ENCODE data around the gene ARHGAP44. TPM values are rescaled to one million over a fixed set of nuclear protein-coding genes. Genes with fewer than 3 reads are reported as not detected.

Gene ARHGAP44
- polyA plus RNA-seq, 1 donor (not counting 4 experiments of a cell fraction or from before 2014, with no cell fraction given), result 2.2 TPM

DNA sequence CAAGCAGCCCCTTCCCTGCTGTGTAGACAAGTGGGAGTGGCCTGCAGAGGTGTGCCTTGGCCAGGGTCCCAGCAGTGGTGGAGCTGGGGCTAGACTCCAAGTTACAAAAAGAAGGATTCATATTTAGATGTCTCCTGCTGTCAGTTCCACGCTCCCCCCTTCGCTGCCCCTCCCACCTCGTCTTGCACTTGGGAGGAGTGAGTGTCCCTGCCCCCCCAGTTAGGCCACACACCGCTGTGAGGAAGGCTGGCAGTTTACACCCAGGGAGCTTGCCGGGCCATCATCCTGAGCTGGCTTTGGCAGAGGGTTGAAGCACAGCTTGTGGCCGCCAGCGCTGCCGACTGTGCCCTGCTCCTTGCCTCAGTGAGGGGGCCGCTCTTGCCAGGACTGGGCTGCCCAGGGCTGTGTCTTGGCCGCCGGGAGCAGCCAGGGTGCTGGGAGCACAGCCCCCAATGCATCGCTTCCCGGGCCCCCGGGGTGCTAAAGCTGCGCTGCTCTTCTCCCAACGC, 184.3 kb downstream of the ARHGAP44 start:
- dilution Hi-C loops (cut with MboI; ENCODE audit: extremely low pct_ligation_motif_present, low sequenced_read_pairs), result loop anchor here (25.0 kb wide), 1 partner anchor 786 kb away; no protein-coding TSS in a partner anchor
- Histone ChIP-seq H3K4me1 (ENCODE audit: control insufficient read depth, extremely low read depth, insufficient read depth, low read length) (peaks cover 6% of the 10 kb centered on the region), H3K27me3 (ENCODE audit: control insufficient read depth, extremely low read depth, insufficient read depth, low read length) (peaks cover 8% of the 10 kb centered on the region), H2AFZ (ENCODE audit: control insufficient read depth, low read length) (peak overlapping the region; percentile 30), H3K36me3 (ENCODE audit: control insufficient read depth in 2 of 2, extremely low read depth in 1 of 2, insufficient read depth in 2 of 2, low read length in 2 of 2) (no peaks in the 10 kb centered on the region), H3K9me1 (ENCODE audit: control insufficient read depth, extremely low read depth, insufficient read depth, low read length) (no peaks in the 10 kb centered on the region), H4K20me1 (ENCODE audit: control insufficient read depth, extremely low read depth, insufficient read depth, low read length) (no peaks in the 10 kb centered on the region), H3K27ac (ENCODE audit: control insufficient read depth, insufficient read depth, low read length) (no peak overlapping the region), H3K79me2 (ENCODE audit: control insufficient read depth, insufficient read depth, low read length) (no peaks in the 10 kb centered on the region), H3K4me3 (ENCODE audit: control insufficient read depth in 2 of 3, extremely low read depth in 1 of 3, insufficient read depth in 2 of 3, low read depth in 1 of 3, low read length in 3 of 3) (no peak overlapping the region), H3K9me3 (ENCODE audit: control insufficient read depth, low read depth, low read length) (no peaks in the 10 kb centered on the region), H3K9ac (ENCODE audit: control insufficient read depth, extremely low read depth, insufficient read depth, low read length) (no peak overlapping the region), H3K4me2 (ENCODE audit: control insufficient read depth, extremely low read depth, insufficient read depth, low read depth, low read length) (peak overlapping the region; percentile 41)
- no peak for DNase-seq (ENCODE audit: low read depth, low spot score)
- no peak for FAIRE-seq
- TF ChIP-seq EZH2 (IDR thresholded peaks at IDR 0.05; ENCODE audit: low read length), result peak; percentile 11
- TF ChIP-seq, protein P1, sequence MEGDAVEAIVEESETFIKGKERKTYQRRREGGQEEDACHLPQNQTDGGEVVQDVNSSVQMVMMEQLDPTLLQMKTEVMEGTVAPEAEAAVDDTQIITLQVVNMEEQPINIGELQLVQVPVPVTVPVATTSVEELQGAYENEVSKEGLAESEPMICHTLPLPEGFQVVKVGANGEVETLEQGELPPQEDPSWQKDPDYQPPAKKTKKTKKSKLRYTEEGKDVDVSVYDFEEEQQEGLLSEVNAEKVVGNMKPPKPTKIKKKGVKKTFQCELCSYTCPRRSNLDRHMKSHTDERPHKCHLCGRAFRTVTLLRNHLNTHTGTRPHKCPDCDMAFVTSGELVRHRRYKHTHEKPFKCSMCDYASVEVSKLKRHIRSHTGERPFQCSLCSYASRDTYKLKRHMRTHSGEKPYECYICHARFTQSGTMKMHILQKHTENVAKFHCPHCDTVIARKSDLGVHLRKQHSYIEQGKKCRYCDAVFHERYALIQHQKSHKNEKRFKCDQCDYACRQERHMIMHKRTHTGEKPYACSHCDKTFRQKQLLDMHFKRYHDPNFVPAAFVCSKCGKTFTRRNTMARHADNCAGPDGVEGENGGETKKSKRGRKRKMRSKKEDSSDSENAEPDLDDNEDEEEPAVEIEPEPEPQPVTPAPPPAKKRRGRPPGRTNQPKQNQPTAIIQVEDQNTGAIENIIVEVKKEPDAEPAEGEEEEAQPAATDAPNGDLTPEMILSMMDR (optimal IDR thresholded peaks at IDR 0.05 in 1 of 3, IDR thresholded peaks at IDR 0.05 in 1 of 3, conservative IDR thresholded peaks at IDR 0.05 in 1 of 3; ENCODE audit: extremely low read depth in 1 of 3, insufficient read depth in 2 of 3, low read length in 3 of 3), result no peak

DNA sequence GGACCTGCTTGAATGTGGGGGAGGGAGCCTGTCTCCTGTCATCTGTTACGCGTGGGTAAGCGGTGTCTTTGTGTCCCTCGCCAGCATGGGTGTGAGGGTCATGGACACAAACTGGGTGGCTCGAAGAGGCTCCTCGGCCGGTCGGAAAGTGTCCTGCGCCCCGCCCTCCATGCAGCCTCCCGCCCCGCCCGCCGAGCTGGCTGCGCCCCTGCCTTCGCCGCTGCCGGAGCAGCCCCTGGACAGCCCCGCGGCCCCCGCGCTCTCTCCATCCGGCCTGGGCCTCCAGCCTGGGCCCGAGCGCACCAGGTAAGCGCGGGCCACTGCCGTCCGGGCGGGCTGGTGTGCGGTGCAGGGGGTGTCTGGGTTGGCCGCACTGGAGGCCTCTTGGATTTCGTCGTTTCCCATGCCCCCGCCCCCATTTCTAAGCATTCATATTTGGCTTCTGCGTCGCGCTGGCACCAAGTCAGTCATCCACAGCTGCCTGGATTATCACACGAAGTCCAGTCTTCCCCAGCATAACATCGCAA, 184.8 kb downstream of the ARHGAP44 start:
- TF ChIP-seq EZH2 (IDR thresholded peaks at IDR 0.05; ENCODE audit: low read length), result no peak
- TF ChIP-seq, protein P1 (optimal IDR thresholded peaks at IDR 0.05 in 1 of 3, IDR thresholded peaks at IDR 0.05 in 1 of 3, conservative IDR thresholded peaks at IDR 0.05 in 1 of 3; ENCODE audit: extremely low read depth in 1 of 3, insufficient read depth in 2 of 3, low read length in 3 of 3), result no peak
- H3K27ac ChIP-seq (ENCODE audit: control insufficient read depth, insufficient read depth, low read length), result no peak overlapping the region
- peaks cover 6% of the 10 kb centered on the region for H3K4me1 ChIP-seq (ENCODE audit: control insufficient read depth, extremely low read depth, insufficient read depth, low read length)
- H3K79me2 ChIP-seq (ENCODE audit: control insufficient read depth, insufficient read depth, low read length), result no peaks in the 10 kb centered on the region
- no peak overlapping the region for H3K4me3 ChIP-seq (ENCODE audit: control insufficient read depth in 2 of 3, extremely low read depth in 1 of 3, insufficient read depth in 2 of 3, low read depth in 1 of 3, low read length in 3 of 3)
- DNase-seq (ENCODE audit: low read depth, low spot score) (no peak), FAIRE-seq (no peak)
- H3K4me2 ChIP-seq (ENCODE audit: control insufficient read depth, extremely low read depth, insufficient read depth, low read depth, low read length), result peak overlapping the region; percentile 41
- H3K36me3 ChIP-seq (ENCODE audit: control insufficient read depth in 2 of 2, extremely low read depth in 1 of 2, insufficient read depth in 2 of 2, low read length in 2 of 2), result no peaks in the 10 kb centered on the region
- peak overlapping the region; percentile 30 for H2AFZ ChIP-seq (ENCODE audit: control insufficient read depth, low read length)
- H3K9me3 ChIP-seq (ENCODE audit: control insufficient read depth, low read depth, low read length), result no peaks in the 10 kb centered on the region
- H3K9ac ChIP-seq (ENCODE audit: control insufficient read depth, extremely low read depth, insufficient read depth, low read length), result no peak overlapping the region
- no peaks in the 10 kb centered on the region for H4K20me1 ChIP-seq (ENCODE audit: control insufficient read depth, extremely low read depth, insufficient read depth, low read length)
- dilution Hi-C loops (cut with MboI; ENCODE audit: extremely low pct_ligation_motif_present, low sequenced_read_pairs), result loop anchor here (25.0 kb wide), 1 partner anchor 787 kb away; no protein-coding TSS in a partner anchor
- peaks cover 8% of the 10 kb centered on the region for H3K27me3 ChIP-seq (ENCODE audit: control insufficient read depth, extremely low read depth, insufficient read depth, low read length)
- H3K9me1 ChIP-seq (ENCODE audit: control insufficient read depth, extremely low read depth, insufficient read depth, low read length), result no peaks in the 10 kb centered on the region
